Hepatocyte (in vitro differentiated cells): ENCODE data around the gene MRPL53. TPM values are rescaled to one million over a fixed set of nuclear protein-coding genes. Genes with fewer than 3 reads are reported as not detected.

Experiments used
- DNase-seq: peaks from one replicate; pipeline ENCODE4 v3.0.0-alpha.2; 2016; ENCODE audit warnings: low spot score
- H2AFZ ChIP-seq: fragments of 200-600 bp; sonication (generic); 2 replicates; pipeline ENCODE4 v1.6.0; 2016; ENCODE audit warnings: antibody characterized with exemption, mild to moderate bottlenecking
- H3K27ac ChIP-seq: fragments of 200-600 bp; sonication (generic); 2 replicates; pipeline ENCODE4 v1.5.1; 2016; ENCODE audit warnings: mild to moderate bottlenecking
- H3K27me3 ChIP-seq: fragments of 200-600 bp; sonication (generic); 2 replicates; pipeline ENCODE4 v1.6.1; 2016
- H3K36me3 ChIP-seq: fragments of 200-600 bp; sonication (generic); replicated peaks from 2 replicates; pipeline ENCODE4 v1.5.1; 2016; ENCODE audit warnings: low read depth; ENCODE audit not compliant: insufficient read depth
- H3K4me1 ChIP-seq: fragments of 200-600 bp; sonication (generic); 2 replicates; pipeline ENCODE4 v1.5.1; 2016; ENCODE audit warnings: mild to moderate bottlenecking, moderate library complexity; ENCODE audit not compliant: insufficient read depth
- H3K4me2 ChIP-seq: fragments of 200-600 bp; sonication (generic); 2 replicates; pipeline ENCODE4 v1.6.0; 2016
- H3K4me3 ChIP-seq: fragments of 200-600 bp; sonication (generic); 2 replicates; pipeline ENCODE4 v1.5.1; 2016; ENCODE audit warnings: mild to moderate bottlenecking
- H3K79me2 ChIP-seq: fragments of 200-600 bp; sonication (generic); 2 replicates; pipeline ENCODE4 v1.6.0; 2017; ENCODE audit warnings: mild to moderate bottlenecking
- H3K9me2 ChIP-seq: fragments of 200-600 bp; sonication (generic); replicated peaks from 2 replicates; pipeline ENCODE4 v1.6.0; 2017; ENCODE audit warnings: mild to moderate bottlenecking; ENCODE audit not compliant: insufficient read depth
- H3K9me3 ChIP-seq: fragments of 200-600 bp; sonication (generic); 2 replicates; pipeline ENCODE4 v1.5.1; 2016; ENCODE audit warnings: low read depth, mild to moderate bottlenecking
- H4K20me1 ChIP-seq: fragments of 200-600 bp; sonication (generic); 2 replicates; pipeline ENCODE4 v1.6.0; 2016; ENCODE audit warnings: mild to moderate bottlenecking; ENCODE audit not compliant: insufficient read depth, poor library complexity, severe bottlenecking
- EZH2 ChIP-seq: fragments of 200-600 bp; sonication (generic); IDR thresholded peaks from 2 replicates; pipeline ENCODE4 v1.6.1; 2016; ENCODE audit warnings: antibody characterized with exemption, mild to moderate bottlenecking, borderline replicate concordance
- EZH2phosphoT487 ChIP-seq: fragments of 200-600 bp; sonication (generic); IDR thresholded peaks from one replicate; pipeline ENCODE4 v1.6.1; 2018; ENCODE audit warnings: antibody characterized with exemption, mild to moderate bottlenecking, low read depth, moderate library complexity; ENCODE audit not compliant: unreplicated experiment, severe bottlenecking
- WGBS: methylation state at CpG from one replicate; pipeline ENCODE4 v1.1.6; 2016; ENCODE audit warnings: low lambda C conversion rate; ENCODE audit errors: missing lambda C conversion rate; 5-methylcytosine and 5-hydroxymethylcytosine counted together
- polyA plus RNA-seq: library from polyadenylated mRNA; unstranded; fragments of >200 nt; fragmentation: Nextera tagmentation; extraction: Ambion mirVana; gene quantifications from 2 replicates; pipeline ENCODE4 v1.2.1, GENCODE V29; 2016
- total RNA-seq: library from RNA; depleted of rRNA; stranded (reverse); fragments of >200 nt; gene quantifications from 2 replicates; pipeline ENCODE4 v1.2.3, GENCODE V29; 2014
- TF ChIP-seq, protein P1 (sequence below): fragments of 200-600 bp; sonication (generic); IDR thresholded peaks from 2 replicates; pipeline ENCODE4 v1.5.1; 2016; ENCODE audit warnings: antibody characterized with exemption, mild to moderate bottlenecking; ENCODE audit not compliant: poor library complexity

MRPL53 gene
- total and polyA plus RNA-seq, 2 experiments from 2014 or later = 23.4 to 95.9 TPM

GRCh38 chr2:74499940-74500577 is 27.6 kb upstream of the MRPL53 start:
- no peaks in the 10 kb centered on the region for H3K9me2 ChIP-seq
- H3K27ac ChIP-seq = no peak overlapping the region
- TF ChIP-seq EZH2phosphoT487 = no peak
- H2AFZ ChIP-seq = peak overlapping the region; percentile 72
- H3K4me3 ChIP-seq = peak overlapping the region; percentile 60
- H3K9me3 ChIP-seq = no peaks in the 10 kb centered on the region
- H3K79me2 ChIP-seq = peaks cover 20% of the 10 kb centered on the region
- no peaks in the 10 kb centered on the region for H4K20me1 ChIP-seq
- H3K27me3 ChIP-seq = peaks cover 52% of the 10 kb centered on the region
- H3K4me2 ChIP-seq = peak overlapping the region; percentile 98
- WGBS = 38% methylated on average over 15 of the region's 15 CpGs
- H3K4me1 ChIP-seq = peaks cover 50% of the 10 kb centered on the region
- DNase-seq = no peak
- no peaks in the 10 kb centered on the region for H3K36me3 ChIP-seq

GRCh38 chr2:74499267-74499939 is 26.9 kb upstream of the MRPL53 start, which contains the start of gene LBX2:
TSS of gene LBX2 (minus strand) at chr2:74499603. CDS start at chr2:74499537, 66 bp downstream.
- 3% methylated on average over 39 of the region's 65 CpGs for WGBS
- H2AFZ ChIP-seq = peak within 1 kb of the TSS; percentile 72

GRCh38 chr2:74498500-74499266 is 26.2 kb upstream of the MRPL53 start:
- H3K27me3 ChIP-seq = peaks cover 52% of the 10 kb centered on the region
- TF ChIP-seq EZH2 (peak; percentile 87), EZH2phosphoT487 (peak; percentile 15)
- TF ChIP-seq, protein P1, sequence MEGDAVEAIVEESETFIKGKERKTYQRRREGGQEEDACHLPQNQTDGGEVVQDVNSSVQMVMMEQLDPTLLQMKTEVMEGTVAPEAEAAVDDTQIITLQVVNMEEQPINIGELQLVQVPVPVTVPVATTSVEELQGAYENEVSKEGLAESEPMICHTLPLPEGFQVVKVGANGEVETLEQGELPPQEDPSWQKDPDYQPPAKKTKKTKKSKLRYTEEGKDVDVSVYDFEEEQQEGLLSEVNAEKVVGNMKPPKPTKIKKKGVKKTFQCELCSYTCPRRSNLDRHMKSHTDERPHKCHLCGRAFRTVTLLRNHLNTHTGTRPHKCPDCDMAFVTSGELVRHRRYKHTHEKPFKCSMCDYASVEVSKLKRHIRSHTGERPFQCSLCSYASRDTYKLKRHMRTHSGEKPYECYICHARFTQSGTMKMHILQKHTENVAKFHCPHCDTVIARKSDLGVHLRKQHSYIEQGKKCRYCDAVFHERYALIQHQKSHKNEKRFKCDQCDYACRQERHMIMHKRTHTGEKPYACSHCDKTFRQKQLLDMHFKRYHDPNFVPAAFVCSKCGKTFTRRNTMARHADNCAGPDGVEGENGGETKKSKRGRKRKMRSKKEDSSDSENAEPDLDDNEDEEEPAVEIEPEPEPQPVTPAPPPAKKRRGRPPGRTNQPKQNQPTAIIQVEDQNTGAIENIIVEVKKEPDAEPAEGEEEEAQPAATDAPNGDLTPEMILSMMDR = no peak
- H3K9me2 ChIP-seq = no peaks in the 10 kb centered on the region
- peak overlapping the region; percentile 39 for H3K27ac ChIP-seq
- 3% methylated on average over 40 of the region's 41 CpGs for WGBS
- H3K4me2 ChIP-seq = peak overlapping the region; percentile 98
- peak overlapping the region; percentile 60 for H3K4me3 ChIP-seq
- no peaks in the 10 kb centered on the region for H3K36me3 ChIP-seq
- no peak for DNase-seq
- H3K9me3 ChIP-seq = no peaks in the 10 kb centered on the region
- no peaks in the 10 kb centered on the region for H4K20me1 ChIP-seq
- H3K79me2 ChIP-seq = peaks cover 6% of the 10 kb centered on the region
- H3K4me1 ChIP-seq = peaks cover 43% of the 10 kb centered on the region
- peak overlapping the region; percentile 72 for H2AFZ ChIP-seq

More at GRCh38 chr2:74499267-74499939, 26.9 kb upstream of the MRPL53 start, which contains the start of gene LBX2:
- H3K36me3 ChIP-seq = no peaks in the 10 kb centered on the region
- H3K4me2 ChIP-seq = peak within 1 kb of the TSS; percentile 98
- peak; percentile 75 for TF ChIP-seq EZH2
- TF ChIP-seq, protein P1 = no peak
- TF ChIP-seq EZH2phosphoT487 = no peak
- H3K4me3 ChIP-seq = peak within 1 kb of the TSS; percentile 60
- no peaks in the 10 kb centered on the region for H3K9me2 ChIP-seq
- H4K20me1 ChIP-seq = no peaks in the 10 kb centered on the region
- peaks cover 14% of the 10 kb centered on the region for H3K79me2 ChIP-seq
- DNase-seq = no peak
- H3K27ac ChIP-seq = peak within 1 kb of the TSS; percentile 39
- H3K27me3 ChIP-seq = peaks cover 52% of the 10 kb centered on the region
- no peaks in the 10 kb centered on the region for H3K9me3 ChIP-seq
- H3K4me1 ChIP-seq = peaks cover 49% of the 10 kb centered on the region
